Mammary epithelial cell (primary cell): ENCODE data around the gene FBXO42.

Source experiments
- CTCF ChIP-seq, 2 donors: IDR thresholded peaks in 1 of 2; conservative IDR thresholded peaks in 1 of 2; 2 replicates each; pipeline ENCODE4 v1.5.1; 2011 to 2012; ENCODE audit warnings: inconsistent platforms in 2 of 2, low read length in 2 of 2, mild to moderate bottlenecking in 2 of 2, control low read depth in 1 of 2, low read depth in 1 of 2; ENCODE audit not compliant: insufficient read depth in 1 of 2; ENCODE audit errors: extremely low read depth in 1 of 2
- EZH2 ChIP-seq: IDR thresholded peaks from 2 replicates; pipeline ENCODE4 v1.6.1; 2012; ENCODE audit warnings: low read length, inconsistent platforms, borderline replicate concordance

DNA sequence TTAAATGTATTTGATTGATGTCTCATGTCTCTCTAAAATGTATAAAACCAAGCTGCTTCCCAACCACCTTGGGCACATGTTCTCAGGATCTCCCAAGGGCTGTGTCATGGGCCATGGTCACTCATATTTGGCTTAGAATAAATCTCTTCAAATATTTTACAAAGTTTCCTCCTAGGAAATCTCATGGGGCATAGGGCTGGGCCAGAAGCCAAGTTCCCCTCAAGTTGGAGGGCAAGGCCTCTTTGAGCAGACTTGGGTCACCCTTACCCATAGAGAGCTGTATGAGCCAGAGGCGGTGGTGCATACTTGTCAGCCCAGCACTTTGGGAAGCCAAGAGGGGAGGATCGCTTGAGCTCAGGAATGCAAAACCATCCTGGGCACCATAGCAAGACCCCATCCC lies 2.3 kb upstream of the FBXO42 start:
- TF ChIP-seq CTCF (conservative IDR thresholded peaks at IDR 0.05 in 1 of 2, IDR thresholded peaks at IDR 0.05 in 1 of 2; ENCODE audit: extremely low read depth in 1 of 2, insufficient read depth in 1 of 2, low read depth in 1 of 2, low read length in 2 of 2): no peak
- no peak for TF ChIP-seq EZH2
